Putamen (tissue), 1 donor: ENCODE results near the gene KCNE5.
"Not testable (repeated sequence)": the region's sequence is repeated elsewhere in the genome, so short reads cannot be mapped to it uniquely, and the experiment has no call there.

Experiments
- DNase-seq: peaks from one replicate; pipeline ENCODE4 v3.0.0-alpha.2; 2016; ENCODE audit warnings: low spot score

The KCNE5 gene

GRCh38 chrX:109624641-109625616 lies at the start of gene KCNE5:
Gene KCNE5 (minus strand): TSS chrX:109625172. CDS start chrX:109625020, 152 bp downstream.
- DNase-seq = no peak

- no peak for DNase-seq
Measured at GRCh38 chrX:109672239-109672638, 47.3 kb upstream of the KCNE5 start.

- DNase-seq = not testable (repeated sequence)
Measured at GRCh38 chrX:109671170-109671569, 46.2 kb upstream of the KCNE5 start.

GRCh38 chrX:109667986-109668385 lies 43.0 kb upstream of the KCNE5 start:
- DNase-seq = no peak

GRCh38 chrX:109660435-109661143 lies 35.6 kb upstream of the KCNE5 start:
- no peak for DNase-seq

GRCh38 chrX:109658391-109658790 lies 33.4 kb upstream of the KCNE5 start:
- DNase-seq = no peak

- not testable (repeated sequence) for DNase-seq
Measured at GRCh38 chrX:109657364-109657763, 32.4 kb upstream of the KCNE5 start.

GRCh38 chrX:109656774-109657173 lies 31.8 kb upstream of the KCNE5 start:
- no peak for DNase-seq

GRCh38 chrX:109655502-109656201 lies 30.7 kb upstream of the KCNE5 start:
- no peak for DNase-seq

GRCh38 chrX:109654516-109655109 lies 29.6 kb upstream of the KCNE5 start:
- DNase-seq = no peak

GRCh38 chrX:109644671-109645070 lies 19.7 kb upstream of the KCNE5 start:
- DNase-seq = not testable (repeated sequence)

GRCh38 chrX:109643687-109644086 lies 18.7 kb upstream of the KCNE5 start:
- no peak for DNase-seq

- DNase-seq = no peak
Measured at GRCh38 chrX:109638158-109638557, 13.2 kb upstream of the KCNE5 start.

- DNase-seq = not testable (repeated sequence)
Measured at GRCh38 chrX:109637477-109637876, 12.5 kb upstream of the KCNE5 start.

GRCh38 chrX:109635146-109635545 lies 10.2 kb upstream of the KCNE5 start:
- no peak for DNase-seq

GRCh38 chrX:109632906-109633504 lies 8.0 kb upstream of the KCNE5 start:
- DNase-seq = no peak

GRCh38 chrX:109629310-109629709 lies 4.3 kb upstream of the KCNE5 start:
- no peak for DNase-seq

GRCh38 chrX:109626637-109627036 lies 1.7 kb upstream of the KCNE5 start:
- no peak for DNase-seq

- no peak for DNase-seq
Measured at GRCh38 chrX:109623997-109624396, 975 bp downstream of the KCNE5 start.

GRCh38 chrX:109622270-109622669 lies 2.7 kb downstream of the KCNE5 start:
- no peak for DNase-seq

- DNase-seq = no peak
Measured at GRCh38 chrX:109619771-109620170, 5.2 kb downstream of the KCNE5 start.

GRCh38 chrX:109614951-109615350 lies 10.0 kb downstream of the KCNE5 start:
- DNase-seq = no peak
